Ovary (tissue), 9 donors: ENCODE results near the gene METTL16. TPM values are rescaled to one million over a fixed set of nuclear protein-coding genes. Genes with fewer than 3 reads are reported as not detected.

ENCODE experiments used
- DNase-seq, 5 donors: peaks; one replicate each; pipeline ENCODE4 v3.0.0-alpha.2; 2019 to 2020
- H3K27ac ChIP-seq, 2 donors: fragments of 200-600 bp; one replicate each; pipeline versions ENCODE4 v1.5.1 to v1.8.0; 2019 to 2022
- H3K27me3 ChIP-seq: fragments of 200-600 bp; one replicate; pipeline ENCODE4 v1.8.0; 2022
- H3K36me3 ChIP-seq: fragments of 200-600 bp; sonication (generic); one replicate; pipeline ENCODE4 v1.5.1; 2019
- H3K4me1 ChIP-seq: one replicate; pipeline ENCODE4 v1.8.1; 2013; ENCODE audit warnings: mild to moderate bottlenecking, moderate library complexity; ENCODE audit not compliant: insufficient read depth
- H3K4me3 ChIP-seq: fragments of 200-600 bp; sonication (generic); one replicate; pipeline ENCODE4 v1.5.1; 2017
- H3K9me3 ChIP-seq, 2 donors: fragments of 200-600 bp in 1 of 2; sonication (generic) in 1 of 2; one replicate each; pipeline versions ENCODE4 v1.5.1 to v1.8.1; 2013 to 2019; ENCODE audit warnings: mild to moderate bottlenecking in 1 of 2, moderate library complexity in 1 of 2
- EP300 ChIP-seq: sonication (generic); formaldehyde crosslinking; IDR thresholded peaks from one replicate; pipeline ENCODE4 v1.6.1; 2017; ENCODE audit warnings: antibody characterized with exemption
- POLR2A ChIP-seq: fragments of 450-650 bp; IDR thresholded peaks from one replicate; pipeline ENCODE4 v1.6.1; 2017; ENCODE audit warnings: antibody characterized with exemption, mild to moderate bottlenecking, moderate library complexity
- WGBS, 3 donors: extraction: QIAGEN DNeasy Blood & Tissue Kit in 1 of 3; methylation state at CpG; one replicate each; pipeline versions ENCODE4 v1.1.5 to v1.1.7; 2013 to 2017; 5-methylcytosine and 5-hydroxymethylcytosine counted together
- intact Hi-C, 4 donors: fragments of 100-400 bp; cut with DNase I; formaldehyde crosslinking; loops; one replicate each; pipeline versions ENCODE4 v1.11.0 to v1.15.1; 2022 to 2023
- polyA plus RNA-seq, 2 donors: library from polyadenylated mRNA; stranded (reverse); fragments of 200-250 nt in 1 of 2; fragments of 350-450 nt in 1 of 2; fragmentation: Illumina TruSeq in 1 of 2; extraction: RNeasy Lipid Tissue Mini Kit (QIAGEN cat#74804) in 1 of 2; gene quantifications; one replicate each; pipeline ENCODE4 v1.2.3, GENCODE V29; 2013 to 2014
- total RNA-seq, 7 donors: library from RNA; depleted of rRNA in 2 of 7; stranded (reverse); fragments of >200 nt in 2 of 7; fragmentation: NEBNext Ultra II Directional in 3 of 7; extraction: Animal tissue kit (Norgen Biotek cat#: 25700) in 3 of 7; gene quantifications; one replicate each; pipeline versions ENCODE4 v1.1.0 to v1.2.4, GENCODE V29; 2016 to 2023
- TF ChIP-seq, protein P1 (sequence below), 3 donors: fragments of 450-650 bp in 2 of 3; fragments of 200-600 bp in 1 of 3; IDR thresholded peaks; one replicate each; pipeline versions ENCODE4 v1.5.1 to v1.8.0; 2016 to 2022; ENCODE audit warnings: antibody characterized with exemption in 3 of 3, mild to moderate bottlenecking in 1 of 3
- donor health status: DM: no; HTN: no; CAD: no; lungs with moderate emphysema.
- donor health status: DM: no; HTN: no; CAD: no.
- donor health status: Bipolar disorder and iron deficiency.
- donor health status: DM: yes; HTN: yes; CAD: no.
- donor health status: DM: no; HTN: no; CAD: no.
- donor health status: DM: yes; HTN: yes; CAD: no.

Gene METTL16
- total and polyA plus RNA-seq, 9 donors: 18.4 to 69.1 (median 38.8) TPM

DNA sequence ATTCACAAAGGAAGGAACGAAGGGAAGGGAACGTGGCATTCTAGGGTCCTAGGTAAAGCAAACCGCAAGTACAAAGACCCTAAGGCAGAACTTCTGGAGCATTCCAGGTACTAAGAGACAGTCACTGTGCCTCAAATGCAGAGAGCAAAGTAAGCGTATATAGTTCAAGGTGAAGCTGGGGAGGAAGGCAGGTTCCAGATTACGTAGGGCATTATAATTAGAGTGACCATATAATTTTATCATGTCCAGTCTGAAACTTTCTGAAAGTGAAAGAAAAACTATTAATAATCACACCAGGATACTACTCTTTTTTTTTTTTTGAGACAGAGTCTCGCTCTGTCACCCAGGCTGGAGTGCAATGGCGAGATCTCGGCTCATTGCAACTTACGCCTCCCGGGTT lies 25.7 kb downstream of the METTL16 start:
- peaks cover 15% of the 10 kb centered on the region for H3K4me1 ChIP-seq
- peak overlapping the region in 1 of 2 donors; percentile 45 for H3K27ac ChIP-seq
- intact Hi-C loops: no loop called here
- TF ChIP-seq POLR2A: no peak
- TF ChIP-seq EP300: no peak
- TF ChIP-seq, protein P1, sequence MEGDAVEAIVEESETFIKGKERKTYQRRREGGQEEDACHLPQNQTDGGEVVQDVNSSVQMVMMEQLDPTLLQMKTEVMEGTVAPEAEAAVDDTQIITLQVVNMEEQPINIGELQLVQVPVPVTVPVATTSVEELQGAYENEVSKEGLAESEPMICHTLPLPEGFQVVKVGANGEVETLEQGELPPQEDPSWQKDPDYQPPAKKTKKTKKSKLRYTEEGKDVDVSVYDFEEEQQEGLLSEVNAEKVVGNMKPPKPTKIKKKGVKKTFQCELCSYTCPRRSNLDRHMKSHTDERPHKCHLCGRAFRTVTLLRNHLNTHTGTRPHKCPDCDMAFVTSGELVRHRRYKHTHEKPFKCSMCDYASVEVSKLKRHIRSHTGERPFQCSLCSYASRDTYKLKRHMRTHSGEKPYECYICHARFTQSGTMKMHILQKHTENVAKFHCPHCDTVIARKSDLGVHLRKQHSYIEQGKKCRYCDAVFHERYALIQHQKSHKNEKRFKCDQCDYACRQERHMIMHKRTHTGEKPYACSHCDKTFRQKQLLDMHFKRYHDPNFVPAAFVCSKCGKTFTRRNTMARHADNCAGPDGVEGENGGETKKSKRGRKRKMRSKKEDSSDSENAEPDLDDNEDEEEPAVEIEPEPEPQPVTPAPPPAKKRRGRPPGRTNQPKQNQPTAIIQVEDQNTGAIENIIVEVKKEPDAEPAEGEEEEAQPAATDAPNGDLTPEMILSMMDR (IDR thresholded peaks at IDR 0.05): no peak
- no peak for DNase-seq
- WGBS, 3 donors: 15 to 45% (median 16%) methylated on average over 10 of the region's 10 CpGs
- H3K4me3 ChIP-seq: peak overlapping the region; percentile 11
- H3K9me3 ChIP-seq: no peaks in the 10 kb centered on the region
- H3K36me3 ChIP-seq: no peaks in the 10 kb centered on the region
- H3K27me3 ChIP-seq: no peaks in the 10 kb centered on the region

DNA sequence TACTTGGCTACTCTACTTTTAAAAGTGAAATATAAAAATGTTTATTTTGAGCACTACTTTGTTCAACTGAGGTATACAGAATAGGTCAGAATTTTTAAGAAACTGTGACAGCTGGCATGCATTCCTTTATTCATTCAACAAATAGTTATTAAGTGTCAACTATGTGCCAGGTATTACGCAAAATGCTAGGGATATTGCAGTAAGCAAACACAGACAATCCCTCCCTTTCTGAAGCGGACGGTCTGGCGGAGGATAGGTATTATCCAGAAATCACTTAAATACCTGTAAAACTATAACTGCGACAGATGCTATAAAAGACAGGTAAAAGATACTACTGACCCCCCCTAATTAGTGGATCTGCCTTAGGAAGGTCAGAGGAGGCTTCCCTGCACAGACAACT lies 26.1 kb downstream of the METTL16 start:
- TF ChIP-seq, protein P1 (IDR thresholded peaks at IDR 0.05): no peak
- TF ChIP-seq EP300 (no peak), POLR2A (no peak)
- peak overlapping the region; percentile 11 for H3K4me3 ChIP-seq
- 70 to 74% (median 72%) methylated on average over 5 of the region's 5 CpGs for WGBS, 3 donors
- H3K9me3 ChIP-seq: no peaks in the 10 kb centered on the region
- H3K27me3 ChIP-seq: no peaks in the 10 kb centered on the region
- H3K27ac ChIP-seq: peak overlapping the region in 1 of 2 donors; percentile 45
- H3K36me3 ChIP-seq: no peaks in the 10 kb centered on the region
- peaks cover 15% of the 10 kb centered on the region for H3K4me1 ChIP-seq
- intact Hi-C loops: no loop called here
- no peak for DNase-seq

DNA sequence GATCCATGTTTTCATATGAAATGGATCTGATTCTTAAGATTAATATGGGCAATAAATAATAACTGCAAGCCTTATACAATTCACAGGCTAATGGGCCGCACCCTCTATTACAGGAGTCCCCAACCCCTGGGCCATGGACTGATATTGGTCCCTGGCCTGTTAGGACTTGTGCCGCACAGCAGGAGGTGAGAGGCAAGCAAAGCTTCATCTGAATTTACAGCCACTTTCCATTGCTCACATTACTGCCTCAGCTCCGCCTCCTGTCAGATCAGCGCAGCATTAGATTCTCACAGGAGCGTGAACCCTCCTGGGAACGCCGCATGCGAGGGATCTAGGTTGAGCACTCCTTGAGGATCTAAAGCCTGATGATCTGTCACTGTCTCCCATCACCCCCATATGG lies 26.8 kb downstream of the METTL16 start:
- no peaks in the 10 kb centered on the region for H3K9me3 ChIP-seq
- TF ChIP-seq, protein P1 (IDR thresholded peaks at IDR 0.05): no peak
- TF ChIP-seq POLR2A: no peak
- TF ChIP-seq EP300: no peak
- no peaks in the 10 kb centered on the region for H3K36me3 ChIP-seq
- H3K27ac ChIP-seq: no peak overlapping the region
- WGBS, 3 donors: 87 to 91% (median 87%) methylated on average over 8 of the region's 8 CpGs
- intact Hi-C loops: no loop called here
- DNase-seq: no peak
- peaks cover 15% of the 10 kb centered on the region for H3K4me1 ChIP-seq
- no peaks in the 10 kb centered on the region for H3K27me3 ChIP-seq
- H3K4me3 ChIP-seq: no peak overlapping the region

DNA sequence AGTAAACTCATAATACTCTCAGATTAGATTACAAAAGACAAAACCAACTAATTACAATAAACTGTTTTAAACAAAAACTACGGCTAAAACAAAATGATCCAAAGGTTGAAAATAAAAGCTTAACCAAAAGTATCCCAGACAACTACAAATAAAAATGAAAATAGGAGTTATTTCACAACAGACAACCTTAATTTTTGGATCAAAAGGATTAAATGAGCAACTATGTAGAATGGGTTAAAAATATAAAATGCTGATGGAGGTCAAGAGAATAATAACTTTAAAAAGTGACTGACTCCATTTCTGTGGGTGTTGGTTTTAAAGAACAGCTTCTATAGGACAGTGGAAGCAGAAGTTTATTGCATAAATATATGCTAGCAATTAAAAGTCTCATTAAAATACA lies 28.6 kb downstream of the METTL16 start:
- 57 to 86% (median 74%) methylated on average over 1 of the region's 1 CpG for WGBS, 3 donors
- intact Hi-C loops: no loop called here
- H3K36me3 ChIP-seq: no peaks in the 10 kb centered on the region
- no peak for DNase-seq
- TF ChIP-seq EP300 (no peak), POLR2A (no peak)
- TF ChIP-seq, protein P1 (IDR thresholded peaks at IDR 0.05): no peak
- H3K4me3 ChIP-seq: no peak overlapping the region
- H3K4me1 ChIP-seq: peaks cover 15% of the 10 kb centered on the region
- H3K9me3 ChIP-seq: no peaks in the 10 kb centered on the region
- no peak overlapping the region for H3K27ac ChIP-seq
- no peaks in the 10 kb centered on the region for H3K27me3 ChIP-seq

DNA sequence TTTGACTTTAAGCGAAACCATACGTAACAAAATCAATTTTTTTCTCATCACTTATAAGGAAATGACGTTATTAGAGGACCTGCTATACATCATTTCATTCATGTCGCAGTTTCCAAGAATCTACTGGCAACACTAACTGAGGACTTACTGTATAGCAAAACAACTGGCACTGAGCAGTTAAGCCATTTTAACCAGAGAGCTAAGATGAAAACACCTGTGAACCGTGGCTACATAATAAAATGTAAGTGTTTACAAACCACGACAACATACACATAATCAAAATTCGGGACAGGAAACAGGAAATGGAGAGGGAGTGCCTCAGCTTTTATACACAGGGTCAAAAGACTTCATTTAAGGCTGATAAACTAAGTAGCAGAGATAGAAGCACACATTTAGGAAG lies 29.5 kb downstream of the METTL16 start:
- Histone ChIP-seq H3K4me1 (peaks cover 15% of the 10 kb centered on the region), H3K36me3 (no peaks in the 10 kb centered on the region), H3K4me3 (no peak overlapping the region), H3K9me3 (no peaks in the 10 kb centered on the region), H3K27me3 (no peaks in the 10 kb centered on the region), H3K27ac (no peak overlapping the region)
- 71 to 75% (median 74%) methylated on average over 7 of the region's 7 CpGs for WGBS, 3 donors
- DNase-seq: no peak
- intact Hi-C loops: no loop called here
- TF ChIP-seq, protein P1 (IDR thresholded peaks at IDR 0.05): no peak
- TF ChIP-seq POLR2A (no peak), EP300 (no peak)
